HEK293 (cell line): ENCODE data around the gene RPL27.
A peak's percentile ranks its signal among the peaks of the same experiment; 100 is the strongest.

Experiments
- CTCF ChIA-PET: fragments of 350-600 bp; formaldehyde crosslinking; extraction: SDS; loops from one replicate; lab custom pipeline; 2021; ENCODE audit warnings: antibody characterized with exemption; lab: Yijun Ruan, JAX
- POLR2A ChIA-PET: fragments of 300-600 bp; formaldehyde crosslinking; extraction: SDS; loops from one replicate; lab custom pipeline; 2020; ENCODE audit warnings: antibody characterized with exemption, inconsistent platforms; lab: Yijun Ruan, JAX
- H3K27ac ChIP-seq: fragments of 200-500 bp; sonication (Bioruptor generic); 2 replicates; pipeline ENCODE4 v1.5.1; 2014; ENCODE audit warnings: low read depth, low read length, control low read depth, inconsistent platforms; ENCODE audit errors: extremely low read depth
- H3K36me3 ChIP-seq, 2 experiments: fragments of 200-500 bp in 1 of 2; sonication (Bioruptor generic) in 1 of 2; 1 replicate in 1 of 2; 2 replicates in 1 of 2; pipeline ENCODE4 v1.5.1; 2014 to 2017; ENCODE audit warnings: inconsistent platforms in 2 of 2, low read length in 2 of 2; ENCODE audit not compliant: control insufficient read depth in 2 of 2, insufficient read depth in 1 of 2
- H3K4me1 ChIP-seq: fragments of 200-500 bp; sonication (Bioruptor generic); 2 replicates; pipeline ENCODE4 v1.5.1; 2014; ENCODE audit warnings: mild to moderate bottlenecking, low read length, inconsistent platforms; ENCODE audit not compliant: control insufficient read depth, insufficient read depth
- H3K4me3 ChIP-seq: 2 replicates; pipeline ENCODE4 v1.5.1; 2011; ENCODE audit warnings: low read depth, mild to moderate bottlenecking, control low read depth, low read length, moderate library complexity
- H3K9me3 ChIP-seq: fragments of 200-500 bp; sonication (Bioruptor generic); 2 replicates; pipeline ENCODE4 v1.5.1; 2014; ENCODE audit warnings: low read depth, low read length, inconsistent platforms; ENCODE audit not compliant: control insufficient read depth, insufficient read depth
- GLI2 ChIP-seq: fragments of 450-650 bp; formaldehyde crosslinking; IDR thresholded peaks from 2 replicates; pipeline ENCODE4; 2017; ENCODE audit warnings: missing biosample characterization, missing genetic modification characterization, low read depth, borderline replicate concordance
- HIC1 ChIP-seq: fragments of 450-650 bp; formaldehyde crosslinking; IDR thresholded peaks from 2 replicates; pipeline ENCODE4 v1.5.1; 2016; ENCODE audit warnings: missing biosample characterization, missing genetic modification characterization
- KLF1 ChIP-seq: fragments of 450-650 bp; formaldehyde crosslinking; IDR thresholded peaks from 2 replicates; pipeline ENCODE4 v1.5.1; 2016; ENCODE audit warnings: missing biosample characterization, missing genetic modification characterization
- PRDM4 ChIP-seq: fragments of 450-650 bp; formaldehyde crosslinking; IDR thresholded peaks from 2 replicates; pipeline ENCODE4 v1.5.1; 2017; ENCODE audit warnings: missing biosample characterization, missing genetic modification characterization
- REPIN1 ChIP-seq: fragments of 450-650 bp; formaldehyde crosslinking; IDR thresholded peaks from 2 replicates; pipeline ENCODE4 v1.5.1; 2017; ENCODE audit warnings: missing biosample characterization, missing genetic modification characterization, low read depth
- SCRT1 ChIP-seq: fragments of 450-650 bp; formaldehyde crosslinking; IDR thresholded peaks from 2 replicates; pipeline ENCODE4 v1.5.1; 2016; ENCODE audit warnings: missing biosample characterization, missing genetic modification characterization, borderline replicate concordance
- SCRT2 ChIP-seq: fragments of 450-650 bp; formaldehyde crosslinking; IDR thresholded peaks from 2 replicates; pipeline ENCODE4 v1.5.1; 2016; ENCODE audit warnings: missing biosample characterization, missing genetic modification characterization
- ZFP3 ChIP-seq: fragments of 450-650 bp; formaldehyde crosslinking; IDR thresholded peaks from 2 replicates; pipeline ENCODE4 v1.5.1; 2016; ENCODE audit warnings: low read depth, missing biosample characterization, missing genetic modification characterization
- ZNF157 ChIP-seq: fragments of 450-650 bp; formaldehyde crosslinking; IDR thresholded peaks from 2 replicates; pipeline ENCODE4 v1.5.1; 2016; ENCODE audit warnings: missing biosample characterization, missing genetic modification characterization
- ZNF169 ChIP-seq: fragments of 450-650 bp; formaldehyde crosslinking; IDR thresholded peaks from 2 replicates; pipeline ENCODE4 v1.5.1; 2016; ENCODE audit warnings: missing biosample characterization, missing genetic modification characterization
- ZNF18 ChIP-seq: fragments of 450-650 bp; formaldehyde crosslinking; IDR thresholded peaks from 2 replicates; pipeline ENCODE4 v1.5.1; 2016; ENCODE audit warnings: missing biosample characterization, missing genetic modification characterization
- ZNF202 ChIP-seq: fragments of 450-650 bp; formaldehyde crosslinking; IDR thresholded peaks from 2 replicates; pipeline ENCODE4 v1.5.1; 2016; ENCODE audit warnings: missing biosample characterization, missing genetic modification characterization, borderline replicate concordance
- ZNF449 ChIP-seq: fragments of 450-650 bp; formaldehyde crosslinking; IDR thresholded peaks from 2 replicates; pipeline ENCODE4 v1.5.1; 2017; ENCODE audit warnings: missing biosample characterization, mild to moderate bottlenecking, missing genetic modification characterization, moderate library complexity
- ZNF514 ChIP-seq: fragments of 450-650 bp; formaldehyde crosslinking; IDR thresholded peaks from 2 replicates; pipeline ENCODE4 v1.5.1; 2016; ENCODE audit warnings: missing biosample characterization, missing genetic modification characterization
- ZNF571 ChIP-seq: fragments of 450-650 bp; formaldehyde crosslinking; IDR thresholded peaks from 2 replicates; pipeline ENCODE4 v1.5.0; 2017; ENCODE audit warnings: missing biosample characterization, missing genetic modification characterization
- ZNF76 ChIP-seq: fragments of 450-650 bp; formaldehyde crosslinking; IDR thresholded peaks from 2 replicates; pipeline ENCODE4; 2016; ENCODE audit warnings: low read depth, missing biosample characterization, missing genetic modification characterization, borderline replicate concordance
- ZNF830 ChIP-seq: fragments of 450-650 bp; IDR thresholded peaks from 2 replicates; pipeline ENCODE4 v1.5.0; 2018; ENCODE audit warnings: missing biosample characterization, missing genetic modification characterization, low read depth, mild to moderate bottlenecking, moderate library complexity

The RPL27 gene

GRCh38 chr17:42989141-42989540, 9.1 kb upstream of the RPL27 start:
- Histone ChIP-seq H3K4me1 (no peaks in the 10 kb centered on the region), H3K4me3 (no peak overlapping the region), H3K27ac (no peak overlapping the region), H3K9me3 (no peaks in the 10 kb centered on the region), H3K36me3 (peaks cover 63 to 86% of the 10 kb centered on the region in 2 experiments)
- ChIA-PET CTCF (interaction anchor here (0.6 to 4.0 kb wide), 2 partner anchors 9 to 356 kb away, joined by 3 to 17 read pairs; partner anchors contain the start of gene RPL27), POLR2A (no interaction called here)
- TF ChIP-seq ZNF18 (no peak), ZNF514 (tag by site-specific recombination) (no peak), ZNF169 (tag by site-specific recombination) (no peak), SCRT1 (tag by site-specific recombination) (no peak), REPIN1 (tag by site-specific recombination) (no peak), ZNF157 (no peak), GLI2 (tag by site-specific recombination) (no peak), ZNF449 (tag by site-specific recombination) (no peak), PRDM4 (tag by site-specific recombination) (no peak), ZNF571 (tag by site-specific recombination) (no peak)

DNA sequence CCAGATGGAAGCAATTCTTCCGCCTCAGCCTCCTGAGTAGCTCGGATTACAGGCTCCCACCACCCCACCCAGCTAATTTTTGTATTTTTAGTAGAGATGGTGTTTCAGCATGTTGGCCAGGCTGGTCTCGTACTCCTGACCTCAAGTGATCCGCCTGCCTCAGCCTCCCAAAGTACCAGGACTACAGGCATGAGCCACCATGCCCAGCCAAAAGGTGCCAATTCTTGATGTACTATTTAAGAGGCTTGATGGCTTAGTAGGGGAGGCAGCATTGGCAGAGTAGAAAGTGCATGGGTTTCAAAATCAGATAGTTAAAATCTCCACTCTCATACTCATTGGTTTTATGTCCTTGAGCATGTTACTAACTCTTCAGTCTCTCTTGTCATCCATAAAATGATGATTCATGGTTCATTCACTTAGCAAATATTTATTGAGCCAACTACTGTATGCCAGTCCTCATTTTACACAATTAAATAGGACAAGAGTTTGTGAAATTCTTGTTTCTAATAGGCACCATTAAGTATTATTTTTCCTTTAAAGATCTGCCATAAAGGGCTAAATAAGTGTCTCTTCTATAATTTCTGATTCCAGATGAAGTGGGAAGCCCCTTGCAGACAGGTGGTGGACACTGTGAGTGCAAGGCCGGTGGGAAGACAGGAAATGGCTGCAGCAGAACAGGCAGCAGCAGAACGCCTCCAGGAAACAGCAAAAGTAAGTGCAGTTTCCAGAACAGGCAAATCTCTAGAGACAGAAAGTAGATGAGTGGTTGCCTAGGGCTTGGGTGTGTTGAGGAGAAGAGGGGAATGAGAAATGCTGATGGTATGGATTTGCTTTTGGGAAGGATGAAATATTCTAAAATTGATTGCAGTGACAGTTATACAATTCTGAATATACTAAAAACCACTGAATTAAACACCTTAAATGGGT, 8.2 kb upstream of the RPL27 start:
- H3K36me3 ChIP-seq: peaks cover 62 to 87% of the 10 kb centered on the region in 2 experiments
- POLR2A ChIA-PET: interaction anchor here (0.7 kb wide), 1 partner anchor 135 kb away, joined by 3 read pairs; no protein-coding TSS in a partner anchor
- H3K4me1 ChIP-seq: no peaks in the 10 kb centered on the region
- peak; percentile 82 for TF ChIP-seq KLF1 (tag by site-specific recombination)
- no peak for TF ChIP-seq ZNF202 (tag by site-specific recombination)
- no peaks in the 10 kb centered on the region for H3K9me3 ChIP-seq
- no peak overlapping the region for H3K4me3 ChIP-seq
- H3K27ac ChIP-seq: no peak overlapping the region
- CTCF ChIA-PET: interaction anchor here (0.6 to 0.7 kb wide), 2 partner anchors 107 to 357 kb away, joined by 3 read pairs; no protein-coding TSS in a partner anchor

- no peaks in the 10 kb centered on the region for H3K4me1 ChIP-seq
- H3K9me3 ChIP-seq: no peaks in the 10 kb centered on the region
- H3K27ac ChIP-seq: no peak overlapping the region
- H3K36me3 ChIP-seq: peaks cover 55 to 73% of the 10 kb centered on the region in 2 experiments
- H3K4me3 ChIP-seq: no peak overlapping the region
- POLR2A ChIA-PET: no interaction called here
- TF ChIP-seq ZFP3 (no peak), SCRT2 (tag by site-specific recombination) (no peak), ZNF830 (tag by site-specific recombination) (no peak), ZNF76 (tag by site-specific recombination) (no peak), HIC1 (tag by site-specific recombination) (no peak)
- CTCF ChIA-PET: interaction anchor here (1.1 kb wide), 1 partner anchor 14 kb away, joined by 4 read pairs; no protein-coding TSS in a partner anchor
Observed at GRCh38 chr17:42991471-42991870, 6.7 kb upstream of the RPL27 start.
